Left hindlimb (tissue), 1 donor: Measurements from ENCODE around the gene C20orf204.
"Not testable (repeated sequence)": the region's sequence is repeated elsewhere in the genome, so short reads cannot be mapped to it uniquely, and the experiment has no call there.

Experiments
- DNase-seq: peaks from one replicate; pipeline ENCODE4 v3.0.0-alpha.2; 2018

The C20orf204 gene

GRCh38 chr20:64035933-64036345 is at the start of gene C20orf204:
Gene C20orf204 (plus strand): TSS chr20:64036182. CDS start chr20:64036324, 142 bp downstream.
- peak; percentile 32 for DNase-seq

GRCh38 chr20:64000906-64001305 is 35.1 kb upstream of the C20orf204 start:
- DNase-seq = no peak

- DNase-seq = no peak
Measured at GRCh38 chr20:64001607-64002011, 34.4 kb upstream of the C20orf204 start.

- DNase-seq = no peak
Measured at GRCh38 chr20:64003960-64004725, 31.8 kb upstream of the C20orf204 start.

- DNase-seq = no peak
Measured at GRCh38 chr20:64005394-64005793, 30.6 kb upstream of the C20orf204 start.

GRCh38 chr20:64006490-64006889 is 29.5 kb upstream of the C20orf204 start:
- no peak for DNase-seq

- no peak for DNase-seq
Measured at GRCh38 chr20:64006902-64007301, 29.1 kb upstream of the C20orf204 start.

GRCh38 chr20:64009811-64010387 is 26.1 kb upstream of the C20orf204 start:
- DNase-seq = no peak

- DNase-seq = no peak
Measured at GRCh38 chr20:64010711-64011237, 25.2 kb upstream of the C20orf204 start.

GRCh38 chr20:64011366-64011779 is 24.6 kb upstream of the C20orf204 start:
- no peak for DNase-seq

- not testable (repeated sequence) for DNase-seq
Measured at GRCh38 chr20:64012385-64013154, 23.4 kb upstream of the C20orf204 start.

GRCh38 chr20:64015635-64016034 is 20.3 kb upstream of the C20orf204 start:
- no peak for DNase-seq

- no peak for DNase-seq
Measured at GRCh38 chr20:64021124-64021975, 14.6 kb upstream of the C20orf204 start.

- DNase-seq = no peak
Measured at GRCh38 chr20:64022671-64023360, 13.2 kb upstream of the C20orf204 start.

GRCh38 chr20:64023361-64024140 is 12.4 kb upstream of the C20orf204 start:
- no peak for DNase-seq

GRCh38 chr20:64024141-64024990 is 11.6 kb upstream of the C20orf204 start:
- no peak for DNase-seq

GRCh38 chr20:64025101-64025825 is 10.7 kb upstream of the C20orf204 start:
- DNase-seq = no peak

- no peak for DNase-seq
Measured at GRCh38 chr20:64025826-64026412, 10.1 kb upstream of the C20orf204 start.
